Spleen (tissue), 11 donors: ENCODE results near the gene LCN6. TPM values are rescaled to one million over a fixed set of nuclear protein-coding genes. Genes with fewer than 3 reads are reported as not detected.

ENCODE experiments used
- DNase-seq: peaks from one replicate; pipeline ENCODE4 v3.0.0-alpha.2; 2020
- H3K27ac ChIP-seq, 8 donors: fragments of 200-600 bp; sonication (generic) in 7 of 8; 1 replicate in 4 of 8; 2 replicates in 4 of 8; pipeline versions ENCODE4 v1.5.0 to v1.8.0; 2016 to 2021; ENCODE audit warnings: inconsistent platforms in 4 of 8, mild to moderate bottlenecking in 4 of 8, moderate library complexity in 1 of 8
- H3K27me3 ChIP-seq, 7 donors: fragments of 200-600 bp; sonication (generic) in 6 of 7; replicated peaks in 1 of 7; 1 replicate in 4 of 7; 2 replicates in 3 of 7; pipeline versions ENCODE4 v1.5.0 to v1.8.0; 2016 to 2021; ENCODE audit warnings: inconsistent platforms in 3 of 7, mild to moderate bottlenecking in 1 of 7
- H3K36me3 ChIP-seq, 6 donors: fragments of 200-600 bp; sonication (generic) in 5 of 6; 1 replicate in 4 of 6; 2 replicates in 2 of 6; pipeline versions ENCODE4 v1.5.0 to v1.8.0; 2016 to 2021; ENCODE audit warnings: inconsistent platforms in 2 of 6
- H3K4me1 ChIP-seq, 6 donors: fragments of 200-600 bp; sonication (generic) in 5 of 6; 1 replicate in 3 of 6; 2 replicates in 3 of 6; pipeline versions ENCODE4 v1.5.0 to v1.8.0; 2016 to 2021; ENCODE audit warnings: inconsistent platforms in 3 of 6
- H3K4me3 ChIP-seq, 8 donors: fragments of 200-600 bp; sonication (generic) in 7 of 8; 1 replicate in 4 of 8; 2 replicates in 4 of 8; pipeline versions ENCODE4 v1.5.0 to v1.8.0; 2016 to 2021; ENCODE audit warnings: inconsistent platforms in 4 of 8, mild to moderate bottlenecking in 4 of 8, moderate library complexity in 2 of 8
- H3K9me3 ChIP-seq, 8 donors: fragments of 200-600 bp; sonication (generic) in 7 of 8; 1 replicate in 4 of 8; 2 replicates in 4 of 8; pipeline versions ENCODE4 v1.5.0 to v1.8.0; 2016 to 2021; ENCODE audit warnings: inconsistent platforms in 4 of 8
- CTCF ChIP-seq, 11 experiments: fragments of 200-600 bp in 7 of 11; fragments of 450-650 bp in 4 of 11; sonication (generic) in 4 of 11; IDR thresholded peaks in 8 of 11; conservative IDR thresholded peaks in 3 of 11; 1 replicate in 7 of 11; 2 replicates in 4 of 11; pipeline versions ENCODE4 v1.4.0 to v1.8.0; 2016 to 2021; ENCODE audit warnings: antibody characterized with exemption in 11 of 11, inconsistent platforms in 4 of 11, mild to moderate bottlenecking in 1 of 11
- POLR2A ChIP-seq, 3 donors: fragments of 450-650 bp; IDR thresholded peaks; one replicate each; pipeline ENCODE4 v1.5.1; 2017; ENCODE audit warnings: antibody characterized with exemption in 3 of 3, mild to moderate bottlenecking in 1 of 3
- POLR2AphosphoS5 ChIP-seq, 3 donors: sonication (generic); formaldehyde crosslinking; IDR thresholded peaks; one replicate each; pipeline ENCODE4 v1.5.1; 2017; ENCODE audit warnings: antibody characterized with exemption in 3 of 3
- whole genome bisulfite sequencing, 5 donors: extraction: QIAGEN DNeasy Blood & Tissue Kit in 3 of 5; methylation state at CpG; one replicate each; pipeline versions ENCODE4 v1.1.5 to v1.1.7; 2013 to 2018; 5-methylcytosine and 5-hydroxymethylcytosine counted together
- intact Hi-C: fragments of 100-400 bp; cut with DNase I; formaldehyde crosslinking; loops from one replicate; pipeline ENCODE4 v1.15.0; 2023; ENCODE audit warnings: low total_unique reads
- polyA plus RNA-seq, 3 donors: library from polyadenylated mRNA; stranded (reverse); fragments of 200-250 nt; gene quantifications; one replicate each; pipeline ENCODE4 v1.2.1, GENCODE V29; 2013
- total RNA-seq, 7 donors: library from RNA; depleted of rRNA in 3 of 7; stranded (reverse); fragments of >200 nt in 3 of 7; fragmentation: NEBNext Ultra II Directional in 4 of 7; extraction: Animal tissue kit (Norgen Biotek cat#: 25700) in 4 of 7; gene quantifications; one replicate each; pipeline versions ENCODE4 v1.1.0 to v1.2.1, GENCODE V29; 2016 to 2021
- donor health status: healthy with polysubstance abuse.
- donor health status: DM: no; HTN: no; CAD: no; lungs with moderate emphysema.
- donor health status: DM: no; HTN: no; CAD: no.
- donor health status: Bipolar disorder and iron deficiency.
- donor health status: healthy.
- donor health status: DM: no; HTN: no; CAD: no.
- donor health status: DM: yes; HTN: yes; CAD: no.

Gene LCN6
- total and polyA plus RNA-seq, 10 donors = 1.2 to 18.9 (median 4.4) TPM

- no peaks in the 10 kb centered on the region for H3K36me3 ChIP-seq
- intact Hi-C loops = loop anchor here (10.0 kb wide), 1 partner anchor 280 kb away; no protein-coding TSS in a partner anchor
- DNase-seq = no peak
- H3K4me3 ChIP-seq = no peak overlapping the region
- H3K27me3 ChIP-seq = no peaks in the 10 kb centered on the region
- H3K27ac ChIP-seq = no peak overlapping the region
- no peaks in the 10 kb centered on the region for H3K9me3 ChIP-seq
- 41 to 50% (median 44%) methylated on average over 9 of the region's 9 CpGs for WGBS, 5 donors
- TF ChIP-seq POLR2A (IDR thresholded peaks at IDR 0.05) (no peak), CTCF (IDR thresholded peaks at IDR 0.05 in 8 of 11, conservative IDR thresholded peaks at IDR 0.05 in 3 of 11) (peak in 9 of 11 experiments; percentile 19 to 71 (median 55)), POLR2AphosphoS5 (IDR thresholded peaks at IDR 0.05) (no peak)
- peaks cover 0 to 23% (median 6%) of the 10 kb centered on the region in 6 donors for H3K4me1 ChIP-seq
Measured at GRCh38 chr9:136784249-136784996, 36.1 kb upstream of the LCN6 start.

GRCh38 chr9:136782452-136782851 is 34.1 kb upstream of the LCN6 start:
- peaks cover 0 to 9% (median 1%) of the 10 kb centered on the region in 6 donors for H3K4me1 ChIP-seq
- no peaks in the 10 kb centered on the region for H3K36me3 ChIP-seq
- WGBS, 5 donors = 92 to 100% (median 98%) methylated on average over 3 of the region's 3 CpGs
- intact Hi-C loops = loop anchor here (10.0 kb wide), 1 partner anchor 282 kb away; no protein-coding TSS in a partner anchor
- H3K27ac ChIP-seq = no peak overlapping the region
- H3K9me3 ChIP-seq = no peaks in the 10 kb centered on the region
- TF ChIP-seq POLR2A (IDR thresholded peaks at IDR 0.05) (no peak), CTCF (IDR thresholded peaks at IDR 0.05 in 8 of 11, conservative IDR thresholded peaks at IDR 0.05 in 3 of 11) (no peak), POLR2AphosphoS5 (IDR thresholded peaks at IDR 0.05) (no peak)
- H3K27me3 ChIP-seq = no peaks in the 10 kb centered on the region
- DNase-seq = no peak
- no peak overlapping the region for H3K4me3 ChIP-seq

- Histone ChIP-seq H3K9me3 (no peaks in the 10 kb centered on the region), H3K4me1 (peaks cover 0 to 6% (median 0%) of the 10 kb centered on the region in 6 donors), H3K4me3 (no peak overlapping the region), H3K36me3 (no peaks in the 10 kb centered on the region), H3K27me3 (no peaks in the 10 kb centered on the region), H3K27ac (no peak overlapping the region)
- WGBS, 5 donors = 80 to 88% (median 82%) methylated on average over 5 of the region's 5 CpGs
- intact Hi-C loops = loop anchor here (10.0 kb wide), 1 partner anchor 285 kb away; no protein-coding TSS in a partner anchor
- TF ChIP-seq CTCF (IDR thresholded peaks at IDR 0.05 in 8 of 11, conservative IDR thresholded peaks at IDR 0.05 in 3 of 11) (no peak), POLR2AphosphoS5 (IDR thresholded peaks at IDR 0.05) (no peak), POLR2A (IDR thresholded peaks at IDR 0.05) (no peak)
- DNase-seq = no peak
Measured at GRCh38 chr9:136779808-136780207, 31.5 kb upstream of the LCN6 start.

- DNase-seq = no peak
- intact Hi-C loops = no loop called here
- Histone ChIP-seq H3K27ac (no peak overlapping the region), H3K9me3 (peaks cover 0 to 10% (median 7%) of the 10 kb centered on the region in 8 donors), H3K27me3 (no peaks in the 10 kb centered on the region), H3K4me1 (peaks cover 0 to 6% (median 0%) of the 10 kb centered on the region in 6 donors), H3K4me3 (no peak overlapping the region), H3K36me3 (no peaks in the 10 kb centered on the region)
- no peak for TF ChIP-seq POLR2A (IDR thresholded peaks at IDR 0.05)
- no peak for TF ChIP-seq CTCF (IDR thresholded peaks at IDR 0.05 in 8 of 11, conservative IDR thresholded peaks at IDR 0.05 in 3 of 11)
- no peak for TF ChIP-seq POLR2AphosphoS5 (IDR thresholded peaks at IDR 0.05)
- 70 to 81% (median 75%) methylated on average over 14 of the region's 14 CpGs for WGBS, 5 donors
Measured at GRCh38 chr9:136777359-136777758, 29.0 kb upstream of the LCN6 start.
